Epithelial cell of prostate (primary cell): ENCODE results near the gene NEURL1.
A peak's percentile ranks its signal among the peaks of the same experiment; 100 is the strongest.

Experiments used
- DNase-seq: peaks from one replicate; pipeline ENCODE4 v3.0.0-alpha.2; 2011; ENCODE audit warnings: low read depth, low spot score
- H3K27ac ChIP-seq: fragments of 450-650 bp; 2 replicates; pipeline ENCODE4 v1.5.1; 2017; ENCODE audit warnings: mild to moderate bottlenecking

Gene NEURL1, protein sequence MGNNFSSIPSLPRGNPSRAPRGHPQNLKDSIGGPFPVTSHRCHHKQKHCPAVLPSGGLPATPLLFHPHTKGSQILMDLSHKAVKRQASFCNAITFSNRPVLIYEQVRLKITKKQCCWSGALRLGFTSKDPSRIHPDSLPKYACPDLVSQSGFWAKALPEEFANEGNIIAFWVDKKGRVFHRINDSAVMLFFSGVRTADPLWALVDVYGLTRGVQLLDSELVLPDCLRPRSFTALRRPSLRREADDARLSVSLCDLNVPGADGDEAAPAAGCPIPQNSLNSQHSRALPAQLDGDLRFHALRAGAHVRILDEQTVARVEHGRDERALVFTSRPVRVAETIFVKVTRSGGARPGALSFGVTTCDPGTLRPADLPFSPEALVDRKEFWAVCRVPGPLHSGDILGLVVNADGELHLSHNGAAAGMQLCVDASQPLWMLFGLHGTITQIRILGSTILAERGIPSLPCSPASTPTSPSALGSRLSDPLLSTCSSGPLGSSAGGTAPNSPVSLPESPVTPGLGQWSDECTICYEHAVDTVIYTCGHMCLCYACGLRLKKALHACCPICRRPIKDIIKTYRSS

DNA sequence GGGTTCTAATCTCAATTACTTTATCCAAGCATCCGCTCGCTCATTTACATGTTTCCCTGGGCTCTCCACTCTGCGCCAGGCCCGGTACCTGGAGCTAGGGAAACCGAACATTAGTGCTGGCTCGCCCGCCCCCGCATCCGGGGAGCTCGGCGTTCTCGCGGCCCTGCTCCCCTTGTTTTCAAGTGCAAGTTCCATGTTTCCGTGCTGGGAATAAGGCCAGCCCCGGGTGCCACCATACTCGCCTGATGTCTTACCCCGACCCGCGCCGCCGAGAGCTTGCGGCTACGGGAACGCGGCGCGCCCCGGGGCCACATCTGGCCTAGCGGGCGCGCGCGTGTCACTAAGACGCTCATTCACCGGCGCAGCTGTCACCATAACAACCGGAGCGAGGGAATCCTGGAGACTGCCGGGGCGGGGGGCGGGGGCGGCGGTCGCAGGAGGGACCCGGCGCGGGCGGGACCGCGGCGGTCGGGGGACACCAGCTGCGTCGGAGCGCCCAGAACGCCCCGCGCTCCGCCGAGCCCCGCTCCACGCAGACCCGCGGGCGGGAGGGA is at the start of gene NEURL1:
TSS of gene NEURL1 (plus strand) at position 344 of the 554 bp plus-strand sequence. CDS start 683 bp downstream, outside the sequence.
- DNase-seq = no peak

GRCh38 chr10:103444478-103444877 is 49.0 kb upstream of the NEURL1 start:
- H3K27ac ChIP-seq = no peak overlapping the region
- DNase-seq = no peak

More for the DNA sequence above, at the start of gene NEURL1:
- no peak within 1 kb of the TSS for H3K27ac ChIP-seq

GRCh38 chr10:103445366-103445765 is 48.1 kb upstream of the NEURL1 start:
- H3K27ac ChIP-seq = no peak overlapping the region
- no peak for DNase-seq

GRCh38 chr10:103445767-103446567 is 47.5 kb upstream of the NEURL1 start:
- H3K27ac ChIP-seq = no peak overlapping the region
- DNase-seq = no peak

DNA sequence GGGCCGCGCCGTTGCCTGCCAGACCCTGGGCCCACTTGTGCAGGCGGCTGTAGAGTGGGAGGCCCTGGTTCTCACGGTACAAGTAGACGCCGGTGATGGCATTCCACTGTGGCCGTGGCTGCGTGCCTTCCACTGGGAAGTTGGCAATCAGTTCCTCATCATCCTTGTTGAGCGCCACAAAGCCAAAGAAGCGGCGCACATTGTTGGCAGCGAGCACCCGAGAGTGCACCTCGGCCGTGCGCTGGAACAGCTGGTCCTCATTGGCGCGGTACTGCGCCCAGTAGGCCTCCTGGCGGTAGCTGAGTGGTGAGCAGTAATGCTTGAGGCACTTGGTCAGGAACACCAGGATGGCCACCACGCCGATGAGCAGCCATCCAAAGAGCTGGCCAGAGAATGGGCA is 46.3 kb upstream of the NEURL1 start:
- H3K27ac ChIP-seq = no peak overlapping the region
- no peak for DNase-seq

GRCh38 chr10:103448746-103449145 is 44.8 kb upstream of the NEURL1 start:
- no peak for DNase-seq
- H3K27ac ChIP-seq = no peak overlapping the region

DNA sequence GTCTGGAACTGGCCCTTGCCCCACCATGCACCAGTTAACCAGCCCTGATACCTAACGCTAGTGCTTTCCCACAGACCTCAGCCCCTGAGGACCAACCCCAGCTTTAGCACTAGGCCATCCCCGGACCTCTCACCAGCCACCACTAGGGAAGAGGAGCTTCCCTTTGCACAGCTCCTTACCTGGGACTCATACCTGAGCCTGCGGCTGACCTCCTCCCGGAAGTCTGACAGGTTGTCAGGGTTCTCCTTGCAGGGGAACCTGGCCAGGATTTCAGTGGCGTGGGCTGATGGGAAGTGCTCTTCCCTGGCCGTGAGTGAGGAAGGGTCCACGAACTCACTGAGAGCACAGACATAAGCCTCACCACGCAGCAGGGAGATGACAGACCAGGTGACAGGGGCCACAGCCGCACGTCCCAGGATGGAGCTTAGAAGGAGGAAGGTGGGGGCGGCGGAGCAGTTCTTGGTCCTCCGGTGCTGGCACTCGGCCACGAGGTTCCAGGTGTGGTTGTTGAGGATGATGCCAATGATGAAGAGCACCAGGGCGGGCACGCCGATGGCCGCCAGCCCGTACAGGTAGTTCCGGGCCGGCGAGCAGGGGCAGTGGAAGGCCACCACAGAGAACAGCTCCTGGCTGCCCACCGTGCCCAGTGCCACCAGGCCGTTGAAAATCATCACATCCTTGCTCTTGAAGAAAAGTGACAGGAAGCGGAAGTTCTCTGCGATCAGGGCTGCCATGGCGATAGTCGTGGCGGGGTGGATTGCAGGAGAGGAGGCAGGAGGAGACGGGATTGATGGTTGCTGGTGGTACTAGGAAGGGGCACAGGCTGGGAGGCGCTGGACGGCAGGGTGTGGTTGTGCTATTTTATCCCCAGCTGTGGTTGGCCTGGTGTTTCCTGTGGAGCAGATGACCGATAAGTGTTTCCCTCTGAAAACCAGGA is 44.0 kb upstream of the NEURL1 start:
- DNase-seq = no peak
- H3K27ac ChIP-seq = no peak overlapping the region

GRCh38 chr10:103450201-103450695 is 43.3 kb upstream of the NEURL1 start:
- H3K27ac ChIP-seq = no peak overlapping the region
- no peak for DNase-seq

DNA sequence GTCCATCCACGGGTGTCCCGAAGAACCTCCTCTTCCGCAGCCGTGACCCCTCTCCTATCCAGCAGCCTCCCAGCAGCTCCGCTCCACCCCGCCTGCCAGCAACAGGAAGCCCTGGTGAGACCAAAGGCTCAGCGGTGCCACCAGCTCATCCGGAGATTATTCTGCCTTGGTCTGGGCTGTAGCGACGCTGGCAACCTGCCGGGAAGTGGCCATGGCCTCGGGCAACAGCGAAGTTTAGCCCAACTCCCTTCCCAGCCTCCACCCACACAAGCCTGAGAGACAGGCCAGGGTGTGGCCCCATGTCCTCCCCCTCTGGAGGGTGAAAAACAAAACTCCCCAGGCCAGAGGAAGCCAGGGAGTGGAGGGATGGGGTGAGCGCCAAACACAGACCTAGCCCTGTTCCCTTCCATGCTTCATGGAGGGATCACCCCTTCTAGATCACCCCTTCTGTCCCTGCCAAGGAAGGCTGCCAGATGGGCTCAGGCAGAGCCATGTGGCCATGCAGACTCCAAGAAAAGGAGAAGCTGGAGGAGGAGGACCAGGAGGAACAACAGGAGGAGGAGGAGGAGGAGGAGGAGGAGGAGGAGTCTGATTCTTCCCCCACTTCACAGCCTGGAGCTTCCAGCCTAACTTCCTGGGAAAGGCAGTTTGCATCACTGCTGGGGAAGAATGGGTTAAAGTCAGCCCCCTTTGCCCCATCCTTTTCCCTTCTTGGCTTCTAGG is 42.3 kb upstream of the NEURL1 start:
- H3K27ac ChIP-seq = peak overlapping the region; percentile 18
- DNase-seq = no peak

GRCh38 chr10:103451831-103452505 is 41.5 kb upstream of the NEURL1 start, which contains the start of gene CALHM2:
Gene CALHM2, minus strand, starts transcription at chr10:103452370. Its CDS starts 2,429 bp downstream, at chr10:103449941.
- peak within 1 kb of the TSS; percentile 18 for H3K27ac ChIP-seq
- DNase-seq = no peak

- no peak overlapping the region for H3K27ac ChIP-seq
- no peak for DNase-seq
These were observed 40.8 kb upstream of the NEURL1 start for GRCh38 chr10:103452506-103453230.

GRCh38 chr10:103454026-103454425 is 39.5 kb upstream of the NEURL1 start:
- H3K27ac ChIP-seq = no peak overlapping the region
- DNase-seq = no peak

DNA sequence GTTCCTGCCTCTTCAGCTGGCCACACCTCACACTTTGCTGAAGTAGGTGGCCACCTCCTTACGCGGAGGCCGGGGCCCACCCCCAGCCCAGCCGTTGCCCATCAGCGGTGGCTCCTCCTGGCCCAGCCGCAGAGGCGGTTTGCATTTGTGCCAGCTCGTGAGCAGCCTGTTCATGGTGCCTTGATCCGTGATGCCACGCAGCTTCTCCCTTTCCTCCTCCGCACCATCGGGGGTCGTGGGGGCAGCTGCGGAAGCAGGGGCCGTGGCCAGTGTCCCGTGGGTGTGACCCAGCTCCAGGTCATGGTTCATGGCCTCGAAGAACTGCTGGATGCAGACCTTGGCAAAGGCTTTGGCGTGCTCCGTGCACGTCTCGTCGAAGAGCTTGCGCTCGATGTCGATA is 38.3 kb upstream of the NEURL1 start:
- no peak for DNase-seq

DNA sequence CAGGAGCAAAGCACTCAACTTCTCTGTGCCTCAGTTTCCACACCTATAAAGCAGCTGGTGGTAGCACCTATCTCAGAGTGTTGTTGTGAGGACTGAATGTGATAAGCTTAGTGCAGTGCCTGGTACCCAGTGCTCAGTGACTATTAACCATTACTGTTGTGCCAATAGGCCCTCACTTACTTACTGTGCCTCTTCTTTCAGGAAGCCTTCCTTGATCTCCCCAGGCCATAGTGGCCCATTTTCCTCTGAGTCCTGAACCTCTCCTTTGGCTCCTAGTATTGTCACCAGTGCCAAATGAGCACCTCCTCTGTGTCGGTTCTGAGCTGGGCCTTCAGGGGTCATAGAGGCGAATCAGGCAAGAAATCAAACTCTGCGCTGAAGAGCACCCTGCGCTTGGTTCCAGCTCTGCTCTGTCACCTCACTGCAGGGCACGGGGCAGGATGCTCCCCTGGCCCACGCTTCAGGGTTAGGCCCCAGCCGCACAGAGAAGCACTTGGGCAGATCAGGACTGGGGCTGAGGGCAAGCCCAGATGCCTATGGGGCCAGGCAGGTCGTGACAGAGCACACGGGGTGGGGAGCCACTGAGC is 37.3 kb upstream of the NEURL1 start:
- H3K27ac ChIP-seq = no peak overlapping the region
- no peak for DNase-seq

More for the DNA sequence above, 38.3 kb upstream of the NEURL1 start:
- no peak overlapping the region for H3K27ac ChIP-seq

DNA sequence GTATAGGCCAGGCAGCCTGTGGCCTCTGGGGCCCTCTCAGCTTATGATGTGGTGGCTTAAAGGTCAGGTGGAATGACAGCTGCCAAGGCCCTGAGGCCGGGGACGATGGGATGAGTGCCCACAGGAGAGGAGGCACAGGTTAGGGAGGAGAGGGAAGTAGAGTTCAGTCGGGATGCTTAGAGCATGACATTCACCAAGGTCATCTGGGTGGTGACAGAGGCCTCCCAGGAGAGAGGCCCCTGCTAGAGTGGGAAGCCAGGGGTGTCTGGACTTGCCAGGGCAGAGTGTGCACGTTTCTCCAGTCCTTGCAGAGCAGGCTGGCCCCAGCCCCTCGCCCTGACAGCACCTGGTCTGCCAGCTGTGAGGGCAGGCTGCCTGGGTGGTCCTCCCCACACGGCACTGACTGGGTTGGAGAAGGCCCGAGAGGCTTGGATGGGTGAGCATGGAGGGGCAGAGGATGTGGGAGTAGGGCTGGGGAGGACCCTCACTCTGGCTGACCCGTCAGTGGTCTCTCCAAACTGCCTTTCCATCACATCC is 36.3 kb upstream of the NEURL1 start:
- DNase-seq = no peak
- no peak overlapping the region for H3K27ac ChIP-seq

GRCh38 chr10:103457896-103458583 is 35.5 kb upstream of the NEURL1 start:
- no peak for DNase-seq
- H3K27ac ChIP-seq = no peak overlapping the region
